ENCODE results near the gene LDLRAD4. TPM values are rescaled to one million over a fixed set of nuclear protein-coding genes. Genes with fewer than 3 reads are reported as not detected.

LDLRAD4 gene
- total RNA-seq, 1 experiment from 2014 or later: not detected

GRCh38 chr18:13242797-13243196 is 24.2 kb downstream of the LDLRAD4 start:
- Histone ChIP-seq H3K27ac (ENCODE audit: low read length) (no peak overlapping the region), H3K79me2 (ENCODE audit: low read length) (no peaks in the 10 kb centered on the region), H3K4me3 (ENCODE audit: low read length) (no peak overlapping the region), H3K36me3 (ENCODE audit: low read depth, low read length) (no peaks in the 10 kb centered on the region), H3K9me2 (replicated peaks; ENCODE audit: low read length) (no peaks in the 10 kb centered on the region), H3K4me1 (ENCODE audit: insufficient read depth, low read length) (no peaks in the 10 kb centered on the region), H4K20me1 (ENCODE audit: low read length) (no peaks in the 10 kb centered on the region), H3K9ac (ENCODE audit: low read length) (no peak overlapping the region), H3K4me2 (ENCODE audit: low read length) (no peak overlapping the region), H3K27me3 (ENCODE audit: low read length) (peaks cover 62% of the 10 kb centered on the region), H3K9me3 (ENCODE audit: low read length) (no peaks in the 10 kb centered on the region), H2AFZ (ENCODE audit: low read length) (no peak overlapping the region), H3F3A (ENCODE audit: low read length, unreplicated experiment) (no peaks in the 10 kb centered on the region)
- no TSS peak for BruUV-seq (replicated peaks)
- ATAC-seq: no peak
- POLR2A ChIA-PET (ENCODE audit: unreplicated experiment): no interaction called here
- TF ChIP-seq EZH2phosphoT487 (IDR thresholded peaks at IDR 0.05; ENCODE audit: borderline replicate concordance, low read length) (no peak), CTCF (conservative IDR thresholded peaks at IDR 0.05; ENCODE audit: low read depth, low read length) (no peak), EZH2 (IDR thresholded peaks at IDR 0.05; ENCODE audit: low read length, unreplicated experiment) (no peak)
- CTCF ChIA-PET: no interaction called here
- intact Hi-C loops (cut with micrococcal nuclease): no loop called here
- no peak for DNase-seq

GRCh38 chr18:13243363-13243762 is 24.8 kb downstream of the LDLRAD4 start:
- no peak overlapping the region for H2AFZ ChIP-seq (ENCODE audit: low read length)
- H3K27me3 ChIP-seq (ENCODE audit: low read length): peaks cover 61% of the 10 kb centered on the region
- DNase-seq (no peak), ATAC-seq (no peak)
- H3K9me3 ChIP-seq (ENCODE audit: low read length): no peaks in the 10 kb centered on the region
- ChIA-PET POLR2A (ENCODE audit: unreplicated experiment) (no interaction called here), CTCF (no interaction called here)
- H3K9ac ChIP-seq (ENCODE audit: low read length): no peak overlapping the region
- no peak overlapping the region for H3K27ac ChIP-seq (ENCODE audit: low read length)
- intact Hi-C loops (cut with micrococcal nuclease): no loop called here
- no peaks in the 10 kb centered on the region for H3F3A ChIP-seq (ENCODE audit: low read length, unreplicated experiment)
- H3K4me2 ChIP-seq (ENCODE audit: low read length): no peak overlapping the region
- H3K4me1 ChIP-seq (ENCODE audit: insufficient read depth, low read length): no peaks in the 10 kb centered on the region
- no peak for TF ChIP-seq CTCF (conservative IDR thresholded peaks at IDR 0.05; ENCODE audit: low read depth, low read length)
- no peaks in the 10 kb centered on the region for H3K36me3 ChIP-seq (ENCODE audit: low read depth, low read length)
- no peaks in the 10 kb centered on the region for H4K20me1 ChIP-seq (ENCODE audit: low read length)
- no peaks in the 10 kb centered on the region for H3K79me2 ChIP-seq (ENCODE audit: low read length)
- no peak overlapping the region for H3K4me3 ChIP-seq (ENCODE audit: low read length)
- BruUV-seq (replicated peaks): no TSS peak
- H3K9me2 ChIP-seq (replicated peaks; ENCODE audit: low read length): no peaks in the 10 kb centered on the region

- no TSS peak for BruUV-seq (replicated peaks)
- H2AFZ ChIP-seq (ENCODE audit: low read length): no peak overlapping the region
- no peaks in the 10 kb centered on the region for H4K20me1 ChIP-seq (ENCODE audit: low read length)
Observed at GRCh38 chr18:13244135-13244534, 25.6 kb downstream of the LDLRAD4 start.

More at GRCh38 chr18:13244135-13244534, 25.6 kb downstream of the LDLRAD4 start:
- intact Hi-C loops (cut with micrococcal nuclease): no loop called here
- no peaks in the 10 kb centered on the region for H3K9me3 ChIP-seq (ENCODE audit: low read length)
- H3K4me1 ChIP-seq (ENCODE audit: insufficient read depth, low read length): no peaks in the 10 kb centered on the region
- no peak overlapping the region for H3K27ac ChIP-seq (ENCODE audit: low read length)
- DNase-seq: no peak
- H3K4me2 ChIP-seq (ENCODE audit: low read length): no peak overlapping the region
- peaks cover 65% of the 10 kb centered on the region for H3K27me3 ChIP-seq (ENCODE audit: low read length)
- POLR2A ChIA-PET (ENCODE audit: unreplicated experiment): no interaction called here
- H3F3A ChIP-seq (ENCODE audit: low read length, unreplicated experiment): no peaks in the 10 kb centered on the region
- H3K9ac ChIP-seq (ENCODE audit: low read length): no peak overlapping the region
- CTCF ChIA-PET: no interaction called here
- TF ChIP-seq CTCF (conservative IDR thresholded peaks at IDR 0.05; ENCODE audit: low read depth, low read length): no peak
- no peak for TF ChIP-seq EZH2 (IDR thresholded peaks at IDR 0.05; ENCODE audit: low read length, unreplicated experiment)
- TF ChIP-seq EZH2phosphoT487 (IDR thresholded peaks at IDR 0.05; ENCODE audit: borderline replicate concordance, low read length): no peak
- H3K4me3 ChIP-seq (ENCODE audit: low read length): no peak overlapping the region
- no peaks in the 10 kb centered on the region for H3K36me3 ChIP-seq (ENCODE audit: low read depth, low read length)
- no peak for ATAC-seq
- no peaks in the 10 kb centered on the region for H3K79me2 ChIP-seq (ENCODE audit: low read length)
- no peaks in the 10 kb centered on the region for H3K9me2 ChIP-seq (replicated peaks; ENCODE audit: low read length)
